ENCODE data around the gene OPA3.
A peak's percentile ranks its signal among the peaks of the same experiment; 100 is the strongest.

The OPA3 gene

DNA sequence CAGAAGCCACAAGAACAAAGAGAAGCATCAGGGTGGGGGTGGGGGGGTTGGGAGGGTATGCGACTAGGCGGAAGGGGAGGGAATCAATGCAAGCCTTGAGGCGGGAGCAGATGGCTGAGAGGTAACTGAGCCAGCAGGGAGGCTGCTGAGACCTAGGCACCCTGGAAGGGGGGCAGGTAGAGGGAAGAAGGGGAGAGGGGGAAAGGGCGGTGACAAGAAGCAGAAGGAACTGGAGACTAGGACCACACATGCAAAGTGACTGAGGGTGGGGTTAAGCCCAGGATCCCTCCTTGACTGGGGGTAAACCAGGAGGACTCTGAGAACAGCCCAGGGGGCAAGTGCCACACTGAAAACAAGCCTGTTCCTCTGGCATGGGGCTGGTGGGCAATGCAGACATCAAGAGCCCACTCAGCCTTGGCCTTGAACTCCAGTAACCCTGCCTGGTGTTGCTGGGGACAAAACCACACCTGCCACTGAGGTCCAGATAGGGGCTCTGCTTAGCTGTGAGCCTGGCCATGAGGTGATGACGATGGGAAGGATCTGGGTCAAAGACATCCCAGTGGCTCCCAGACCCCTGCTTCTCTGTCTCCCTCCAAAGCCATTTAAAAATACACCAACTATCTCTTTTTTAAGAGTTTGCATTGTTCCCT is 20.3 kb downstream of the OPA3 start:
- Histone ChIP-seq H3K4me1 (ENCODE audit: control insufficient read depth in 2 of 2, insufficient read depth in 1 of 2, low read depth in 1 of 2, low read length in 2 of 2) (no peaks in the 10 kb centered on the region), H2BK120ac (ENCODE audit: low read depth, low read length) (no peak overlapping the region), H3K9ac (ENCODE audit: low read depth, low read length, poor library complexity) (no peak overlapping the region), H2AFZ (ENCODE audit: low read length) (no peak overlapping the region), H3K4me3 (ENCODE audit: low read length in 2 of 2) (no peak overlapping the region), H2BK15ac (ENCODE audit: low read length) (no peak overlapping the region), H4K91ac (ENCODE audit: low read depth, low read length, poor library complexity) (no peak overlapping the region), H3K27ac (replicated peaks; ENCODE audit: low read length) (no peak overlapping the region), H2AK5ac (ENCODE audit: low read depth, low read length) (no peak overlapping the region), H4K8ac (ENCODE audit: low read depth, low read length) (no peak overlapping the region), H3K79me1 (ENCODE audit: low read depth, low read length) (peaks cover 5% of the 10 kb centered on the region), H2BK12ac (ENCODE audit: low read length) (no peak overlapping the region), H3K23ac (ENCODE audit: low read depth, low read length, poor library complexity) (no peak overlapping the region), H3K4me2 (ENCODE audit: insufficient read depth, low read length, poor library complexity, severe bottlenecking) (no peak overlapping the region), H3K27me3 (ENCODE audit: control insufficient read depth in 3 of 3, insufficient read depth in 3 of 3, low read depth in 1 of 3, low read length in 3 of 3) (no peaks in the 10 kb centered on the region), H3K9me3 (replicated peaks in 1 of 2; ENCODE audit: control insufficient read depth in 2 of 2, insufficient read depth in 1 of 2, low read depth in 1 of 2, low read length in 2 of 2) (no peaks in the 10 kb centered on the region), H3K4ac (ENCODE audit: low read length) (no peak overlapping the region), H3K36me3 (replicated peaks in 1 of 2; ENCODE audit: control insufficient read depth in 2 of 2, insufficient read depth in 2 of 2, low read length in 2 of 2) (no peaks in the 10 kb centered on the region), H3K14ac (ENCODE audit: low read length) (no peak overlapping the region), H2BK5ac (ENCODE audit: low read length) (no peak overlapping the region), H3K18ac (ENCODE audit: low read length) (peak overlapping the region; percentile 48)
- WGBS, 2 donors (ENCODE audit: extremely low coverage in 2 of 2, insufficient read length in 2 of 2, insufficient replicate concordance in 1 of 2), result no CpG with 5 or more reads among the region's 5 CpGs
- no peak for DNase-seq (ENCODE audit: low spot score)

DNA sequence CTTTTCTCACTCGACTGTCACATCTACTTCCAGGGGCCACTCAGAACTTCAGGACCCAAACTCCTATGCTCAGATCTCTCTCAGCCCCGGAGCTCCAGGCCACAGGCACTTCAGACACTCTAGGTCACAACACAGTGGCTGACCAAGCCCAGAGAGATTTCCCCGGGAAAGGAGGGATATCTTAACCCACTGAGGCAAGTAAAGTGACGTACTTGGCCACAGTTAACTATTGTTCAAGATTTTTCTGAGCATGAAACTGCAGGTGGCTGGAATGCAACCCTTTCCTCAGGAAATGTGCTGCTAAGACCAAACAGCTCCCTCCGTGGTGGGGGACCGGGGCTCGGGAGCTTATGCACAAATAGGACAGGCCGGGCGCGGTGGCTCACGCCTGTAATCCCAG is 23.9 kb downstream of the OPA3 start:
- DNase-seq (ENCODE audit: low spot score), result no peak
- H2AK5ac ChIP-seq (ENCODE audit: low read depth, low read length), result no peak overlapping the region
- no peak overlapping the region for H2BK5ac ChIP-seq (ENCODE audit: low read length)
- no peak overlapping the region for H3K27ac ChIP-seq (replicated peaks; ENCODE audit: low read length)
- no peak overlapping the region for H2AFZ ChIP-seq (ENCODE audit: low read length)
- no peak overlapping the region for H2BK120ac ChIP-seq (ENCODE audit: low read depth, low read length)
- H3K4me2 ChIP-seq (ENCODE audit: insufficient read depth, low read length, poor library complexity, severe bottlenecking), result no peak overlapping the region
- H3K14ac ChIP-seq (ENCODE audit: low read length), result no peak overlapping the region
- no peak overlapping the region for H4K8ac ChIP-seq (ENCODE audit: low read depth, low read length)
- no peak overlapping the region for H2BK12ac ChIP-seq (ENCODE audit: low read length)
- no peak overlapping the region for H3K9ac ChIP-seq (ENCODE audit: low read depth, low read length, poor library complexity)
- H3K4me3 ChIP-seq (ENCODE audit: low read length in 2 of 2), result no peak overlapping the region
- no peaks in the 10 kb centered on the region for H3K36me3 ChIP-seq (replicated peaks in 1 of 2; ENCODE audit: control insufficient read depth in 2 of 2, insufficient read depth in 2 of 2, low read length in 2 of 2)
- H3K4me1 ChIP-seq (ENCODE audit: control insufficient read depth in 2 of 2, insufficient read depth in 1 of 2, low read depth in 1 of 2, low read length in 2 of 2), result no peaks in the 10 kb centered on the region
- H4K91ac ChIP-seq (ENCODE audit: low read depth, low read length, poor library complexity), result no peak overlapping the region
- H3K27me3 ChIP-seq (ENCODE audit: control insufficient read depth in 3 of 3, insufficient read depth in 3 of 3, low read depth in 1 of 3, low read length in 3 of 3), result no peaks in the 10 kb centered on the region
- H2BK15ac ChIP-seq (ENCODE audit: low read length), result no peak overlapping the region
- peaks cover 8% of the 10 kb centered on the region for H3K79me1 ChIP-seq (ENCODE audit: low read depth, low read length)
- H3K4ac ChIP-seq (ENCODE audit: low read length), result no peak overlapping the region
- H3K9me3 ChIP-seq (replicated peaks in 1 of 2; ENCODE audit: control insufficient read depth in 2 of 2, insufficient read depth in 1 of 2, low read depth in 1 of 2, low read length in 2 of 2), result peaks cover 0 to 2% of the 10 kb centered on the region in 2 donors
- H3K18ac ChIP-seq (ENCODE audit: low read length), result no peak overlapping the region
- no peak overlapping the region for H3K23ac ChIP-seq (ENCODE audit: low read depth, low read length, poor library complexity)
- WGBS, 2 donors (ENCODE audit: extremely low coverage in 2 of 2, insufficient read length in 2 of 2, insufficient replicate concordance in 1 of 2), result no CpG with 5 or more reads among the region's 11 CpGs

DNA sequence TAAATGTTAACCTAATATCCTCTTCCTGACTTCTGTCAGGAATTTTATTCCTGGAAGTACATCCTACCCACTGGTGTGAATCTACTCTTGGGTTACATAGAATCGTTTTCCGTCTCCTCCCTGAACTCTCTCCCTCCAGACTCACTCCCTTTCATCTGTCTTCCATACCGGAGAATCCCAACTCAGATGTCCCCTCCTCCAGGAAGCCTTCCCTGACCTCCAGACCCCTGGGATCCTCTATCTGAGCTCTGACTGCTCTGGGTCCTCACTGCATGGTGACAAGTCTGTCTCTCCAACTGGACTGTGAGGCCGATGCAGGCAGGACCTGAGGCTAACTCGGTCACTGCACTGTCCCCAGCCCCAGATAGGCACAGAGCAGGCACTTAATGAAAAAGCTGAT is 24.6 kb downstream of the OPA3 start:
- no peak for DNase-seq (ENCODE audit: low spot score)
- Histone ChIP-seq H3K4ac (ENCODE audit: low read length) (no peak overlapping the region), H3K4me3 (ENCODE audit: low read length in 2 of 2) (peak overlapping the region in 1 of 2 donors; percentile 0), H3K27me3 (ENCODE audit: control insufficient read depth in 3 of 3, insufficient read depth in 3 of 3, low read depth in 1 of 3, low read length in 3 of 3) (no peaks in the 10 kb centered on the region), H2BK120ac (ENCODE audit: low read depth, low read length) (peak overlapping the region; percentile 17), H4K91ac (ENCODE audit: low read depth, low read length, poor library complexity) (no peak overlapping the region), H3K9me3 (replicated peaks in 1 of 2; ENCODE audit: control insufficient read depth in 2 of 2, insufficient read depth in 1 of 2, low read depth in 1 of 2, low read length in 2 of 2) (peaks cover 0 to 2% of the 10 kb centered on the region in 2 donors), H4K8ac (ENCODE audit: low read depth, low read length) (no peak overlapping the region), H3K79me1 (ENCODE audit: low read depth, low read length) (peaks cover 8% of the 10 kb centered on the region), H2AFZ (ENCODE audit: low read length) (no peak overlapping the region), H2AK5ac (ENCODE audit: low read depth, low read length) (peak overlapping the region; percentile 14), H3K4me2 (ENCODE audit: insufficient read depth, low read length, poor library complexity, severe bottlenecking) (no peak overlapping the region), H3K27ac (replicated peaks; ENCODE audit: low read length) (no peak overlapping the region), H2BK5ac (ENCODE audit: low read length) (no peak overlapping the region), H3K9ac (ENCODE audit: low read depth, low read length, poor library complexity) (no peak overlapping the region), H3K4me1 (ENCODE audit: control insufficient read depth in 2 of 2, insufficient read depth in 1 of 2, low read depth in 1 of 2, low read length in 2 of 2) (no peaks in the 10 kb centered on the region), H3K36me3 (replicated peaks in 1 of 2; ENCODE audit: control insufficient read depth in 2 of 2, insufficient read depth in 2 of 2, low read length in 2 of 2) (no peaks in the 10 kb centered on the region), H3K14ac (ENCODE audit: low read length) (no peak overlapping the region), H2BK12ac (ENCODE audit: low read length) (no peak overlapping the region), H3K18ac (ENCODE audit: low read length) (no peak overlapping the region), H2BK15ac (ENCODE audit: low read length) (no peak overlapping the region), H3K23ac (ENCODE audit: low read depth, low read length, poor library complexity) (peak overlapping the region; percentile 52)
- no CpG with 5 or more reads among the region's 5 CpGs for WGBS, 2 donors (ENCODE audit: extremely low coverage in 2 of 2, insufficient read length in 2 of 2, insufficient replicate concordance in 1 of 2)

DNA sequence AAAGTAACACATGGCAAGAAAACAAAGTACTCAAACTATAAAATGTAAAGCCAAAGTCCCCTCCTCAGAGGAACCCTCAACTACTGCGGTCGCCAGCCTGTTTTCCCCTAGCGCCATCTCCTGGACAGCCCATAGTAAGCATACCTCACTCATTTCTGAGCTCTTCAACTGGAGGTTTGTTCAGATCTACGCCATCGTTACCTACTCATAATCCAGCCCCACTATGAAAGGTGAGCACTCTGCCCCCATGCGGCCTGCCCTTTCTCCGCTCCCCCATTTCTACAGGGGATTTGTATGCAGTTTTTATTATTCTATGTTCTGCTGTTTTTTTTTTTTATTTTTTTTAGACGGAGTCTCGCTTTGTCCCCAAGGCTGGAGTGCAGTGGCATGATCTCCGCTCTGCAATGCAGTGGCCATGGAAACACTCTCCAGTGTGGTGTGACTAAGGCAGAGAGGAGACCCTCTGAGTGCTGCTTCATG is 26.2 kb downstream of the OPA3 start:
- WGBS, 2 donors (ENCODE audit: extremely low coverage in 2 of 2, insufficient read length in 2 of 2, insufficient replicate concordance in 1 of 2), result no CpG with 5 or more reads among the region's 10 CpGs
- no peak overlapping the region for H3K4ac ChIP-seq (ENCODE audit: low read length)
- no peak overlapping the region for H2AFZ ChIP-seq (ENCODE audit: low read length)
- H3K9ac ChIP-seq (ENCODE audit: low read depth, low read length, poor library complexity), result no peak overlapping the region
- peak; percentile 36 for DNase-seq (ENCODE audit: low spot score)
- H3K9me3 ChIP-seq (replicated peaks in 1 of 2; ENCODE audit: control insufficient read depth in 2 of 2, insufficient read depth in 1 of 2, low read depth in 1 of 2, low read length in 2 of 2), result peaks cover 0 to 3% of the 10 kb centered on the region in 2 donors
- no peak overlapping the region for H2BK5ac ChIP-seq (ENCODE audit: low read length)
- H2BK12ac ChIP-seq (ENCODE audit: low read length), result no peak overlapping the region
- H2AK5ac ChIP-seq (ENCODE audit: low read depth, low read length), result no peak overlapping the region
- H2BK15ac ChIP-seq (ENCODE audit: low read length), result no peak overlapping the region
- no peak overlapping the region for H3K27ac ChIP-seq (replicated peaks; ENCODE audit: low read length)
- H2BK120ac ChIP-seq (ENCODE audit: low read depth, low read length), result no peak overlapping the region
- H3K23ac ChIP-seq (ENCODE audit: low read depth, low read length, poor library complexity), result no peak overlapping the region
- H4K8ac ChIP-seq (ENCODE audit: low read depth, low read length), result no peak overlapping the region
- H3K4me3 ChIP-seq (ENCODE audit: low read length in 2 of 2), result no peak overlapping the region
- H3K14ac ChIP-seq (ENCODE audit: low read length), result no peak overlapping the region
- H3K79me1 ChIP-seq (ENCODE audit: low read depth, low read length), result peaks cover 7% of the 10 kb centered on the region
- H3K4me1 ChIP-seq (ENCODE audit: control insufficient read depth in 2 of 2, insufficient read depth in 1 of 2, low read depth in 1 of 2, low read length in 2 of 2), result peaks cover 0 to 6% of the 10 kb centered on the region in 2 donors
- H3K27me3 ChIP-seq (ENCODE audit: control insufficient read depth in 3 of 3, insufficient read depth in 3 of 3, low read depth in 1 of 3, low read length in 3 of 3), result peaks cover 0 to 4% (median 0%) of the 10 kb centered on the region in 3 experiments
- H4K91ac ChIP-seq (ENCODE audit: low read depth, low read length, poor library complexity), result no peak overlapping the region
- H3K4me2 ChIP-seq (ENCODE audit: insufficient read depth, low read length, poor library complexity, severe bottlenecking), result no peak overlapping the region
- H3K18ac ChIP-seq (ENCODE audit: low read length), result no peak overlapping the region
- no peaks in the 10 kb centered on the region for H3K36me3 ChIP-seq (replicated peaks in 1 of 2; ENCODE audit: control insufficient read depth in 2 of 2, insufficient read depth in 2 of 2, low read length in 2 of 2)
